ENCODE measurements around the gene KRT20.
"Not testable (repeated sequence)": the region's sequence is repeated elsewhere in the genome, so short reads cannot be mapped to it uniquely, and the experiment has no call there.

Gene KRT20

GRCh38 chr17:40883031-40883430 is 2.0 kb downstream of the KRT20 start:
- Mint-ChIP-seq H3K36me3 (ENCODE audit: insufficient read depth) (no peaks in the 10 kb centered on the region), H3K27me3 (peaks cover 22 to 29% of the 10 kb centered on the region in 2 donors), H3K9me3 (no peaks in the 10 kb centered on the region), H3K4me1 (ENCODE audit: low read depth in 2 of 2) (no peaks in the 10 kb centered on the region), H3K4me3 (no peak overlapping the region), H3K27ac (no peak overlapping the region)
- ATAC-seq (replicated peaks) (no peak), DNase-seq (no peak)

- H3K27ac Mint-ChIP-seq = no peak overlapping the region
- no peak for DNase-seq
Observed at GRCh38 chr17:40879026-40879425, 6.0 kb downstream of the KRT20 start.

GRCh38 chr17:40878044-40878443 is 7.0 kb downstream of the KRT20 start:
- Mint-ChIP-seq H3K27me3 (peaks cover 8 to 20% of the 10 kb centered on the region in 2 donors), H3K4me3 (no peak overlapping the region), H3K27ac (no peak overlapping the region), H3K9me3 (no peaks in the 10 kb centered on the region), H3K36me3 (ENCODE audit: insufficient read depth) (no peaks in the 10 kb centered on the region), H3K4me1 (ENCODE audit: low read depth in 2 of 2) (no peaks in the 10 kb centered on the region)
- DNase-seq (no peak), ATAC-seq (replicated peaks) (no peak)

More at GRCh38 chr17:40879026-40879425, 6.0 kb downstream of the KRT20 start:
- Mint-ChIP-seq H3K4me3 (no peak overlapping the region), H3K27me3 (peaks cover 17 to 29% of the 10 kb centered on the region in 2 donors), H3K4me1 (ENCODE audit: low read depth in 2 of 2) (no peaks in the 10 kb centered on the region), H3K36me3 (ENCODE audit: insufficient read depth) (no peaks in the 10 kb centered on the region), H3K9me3 (no peaks in the 10 kb centered on the region)
- no peak for ATAC-seq (replicated peaks)

- Mint-ChIP-seq H3K36me3 (ENCODE audit: insufficient read depth) (no peaks in the 10 kb centered on the region), H3K27ac (no peak overlapping the region), H3K9me3 (no peaks in the 10 kb centered on the region), H3K4me3 (no peak overlapping the region), H3K4me1 (ENCODE audit: low read depth in 2 of 2) (no peaks in the 10 kb centered on the region), H3K27me3 (peaks cover 0 to 44% of the 10 kb centered on the region in 2 donors)
- no peak for ATAC-seq (replicated peaks)
- no peak for DNase-seq
Observed at GRCh38 chr17:40873801-40874200, 11.2 kb downstream of the KRT20 start.

GRCh38 chr17:40873255-40873654 is 11.8 kb downstream of the KRT20 start:
- Mint-ChIP-seq H3K9me3 (no peaks in the 10 kb centered on the region), H3K36me3 (ENCODE audit: insufficient read depth) (no peaks in the 10 kb centered on the region), H3K4me3 (no peak overlapping the region), H3K27ac (no peak overlapping the region), H3K27me3 (peaks cover 0 to 44% of the 10 kb centered on the region in 2 donors), H3K4me1 (ENCODE audit: low read depth in 2 of 2) (no peaks in the 10 kb centered on the region)
- ATAC-seq (replicated peaks) (no peak), DNase-seq (no peak)

GRCh38 chr17:40872416-40872815 is 12.6 kb downstream of the KRT20 start:
- Mint-ChIP-seq H3K36me3 (ENCODE audit: insufficient read depth) (no peaks in the 10 kb centered on the region), H3K4me1 (ENCODE audit: low read depth in 2 of 2) (no peaks in the 10 kb centered on the region), H3K4me3 (no peak overlapping the region), H3K27ac (no peak overlapping the region), H3K9me3 (no peaks in the 10 kb centered on the region), H3K27me3 (peaks cover 4 to 46% of the 10 kb centered on the region in 2 donors)
- DNase-seq (no peak), ATAC-seq (replicated peaks) (no peak)

- Mint-ChIP-seq H3K4me1 (ENCODE audit: low read depth in 2 of 2) (no peaks in the 10 kb centered on the region), H3K4me3 (no peak overlapping the region), H3K27me3 (peaks cover 13 to 57% of the 10 kb centered on the region in 2 donors), H3K9me3 (no peaks in the 10 kb centered on the region), H3K27ac (no peak overlapping the region), H3K36me3 (ENCODE audit: insufficient read depth) (no peaks in the 10 kb centered on the region)
- DNase-seq = no peak
- no peak for ATAC-seq (replicated peaks)
Observed at GRCh38 chr17:40871316-40871715, 13.7 kb downstream of the KRT20 start.

- Mint-ChIP-seq H3K27ac (no peak overlapping the region), H3K27me3 (peaks cover 17 to 59% of the 10 kb centered on the region in 2 donors), H3K4me1 (ENCODE audit: low read depth in 2 of 2) (no peaks in the 10 kb centered on the region), H3K36me3 (ENCODE audit: insufficient read depth) (no peaks in the 10 kb centered on the region), H3K9me3 (no peaks in the 10 kb centered on the region), H3K4me3 (no peak overlapping the region)
- DNase-seq (no peak), ATAC-seq (replicated peaks) (no peak)
Observed at GRCh38 chr17:40870136-40870535, 14.9 kb downstream of the KRT20 start.

GRCh38 chr17:40866838-40867237 is 18.2 kb downstream of the KRT20 start, which contains the start of gene KRT12:
TSS of gene KRT12 (minus strand) at chr17:40867223. CDS start at chr17:40867186, 37 bp downstream.
- Mint-ChIP-seq H3K9me3 (no peaks in the 10 kb centered on the region), H3K27ac (no peak within 1 kb of the TSS), H3K36me3 (ENCODE audit: insufficient read depth) (no peaks in the 10 kb centered on the region), H3K27me3 (peaks cover 23 to 69% of the 10 kb centered on the region in 2 donors), H3K4me3 (no peak within 1 kb of the TSS), H3K4me1 (ENCODE audit: low read depth in 2 of 2) (peaks cover 0 to 2% of the 10 kb centered on the region in 2 donors)
- no peak for DNase-seq
- no peak for ATAC-seq (replicated peaks)

- no peak for ATAC-seq (replicated peaks)
- Mint-ChIP-seq H3K27me3 (peaks cover 40 to 69% of the 10 kb centered on the region in 2 donors), H3K9me3 (no peaks in the 10 kb centered on the region), H3K27ac (no peak overlapping the region), H3K36me3 (ENCODE audit: insufficient read depth) (no peaks in the 10 kb centered on the region), H3K4me3 (no peak overlapping the region), H3K4me1 (ENCODE audit: low read depth in 2 of 2) (peaks cover 0 to 2% of the 10 kb centered on the region in 2 donors)
- DNase-seq = no peak
Observed at GRCh38 chr17:40864661-40865390, 20.2 kb downstream of the KRT20 start.

- Mint-ChIP-seq H3K4me1 (ENCODE audit: low read depth in 2 of 2) (peaks cover 0 to 2% of the 10 kb centered on the region in 2 donors), H3K4me3 (no peak overlapping the region), H3K36me3 (ENCODE audit: insufficient read depth) (no peaks in the 10 kb centered on the region), H3K9me3 (no peaks in the 10 kb centered on the region), H3K27me3 (peaks cover 47 to 75% of the 10 kb centered on the region in 2 donors), H3K27ac (no peak overlapping the region)
- no peak for ATAC-seq (replicated peaks)
- DNase-seq = no peak
Observed at GRCh38 chr17:40862985-40863733, 21.9 kb downstream of the KRT20 start.

GRCh38 chr17:40859536-40859935 is 25.5 kb downstream of the KRT20 start:
- no peak overlapping the region for H3K27ac Mint-ChIP-seq
- no peak overlapping the region for H3K4me3 Mint-ChIP-seq
- peaks cover 28 to 60% of the 10 kb centered on the region in 2 donors for H3K27me3 Mint-ChIP-seq
- no peaks in the 10 kb centered on the region for H3K36me3 Mint-ChIP-seq (ENCODE audit: insufficient read depth)
- H3K9me3 Mint-ChIP-seq = no peaks in the 10 kb centered on the region
- DNase-seq (no peak), ATAC-seq (replicated peaks) (no peak)
- peaks cover 0 to 2% of the 10 kb centered on the region in 2 donors for H3K4me1 Mint-ChIP-seq (ENCODE audit: low read depth in 2 of 2)

- H3K9me3 Mint-ChIP-seq; H3K36me3 Mint-ChIP-seq (ENCODE audit: insufficient read depth); DNase-seq; H3K4me3 Mint-ChIP-seq; H3K4me1 Mint-ChIP-seq (ENCODE audit: low read depth in 2 of 2); H3K27ac Mint-ChIP-seq; ATAC-seq (replicated peaks): not testable (repeated sequence)
- peaks cover 35 to 64% of the 10 kb centered on the region in 2 donors for H3K27me3 Mint-ChIP-seq
Observed at GRCh38 chr17:40858667-40859066, 26.4 kb downstream of the KRT20 start.

- Mint-ChIP-seq H3K9me3 (no peaks in the 10 kb centered on the region), H3K27ac (no peak overlapping the region), H3K4me1 (ENCODE audit: low read depth in 2 of 2) (no peaks in the 10 kb centered on the region), H3K27me3 (peaks cover 42 to 64% of the 10 kb centered on the region in 2 donors), H3K4me3 (no peak overlapping the region), H3K36me3 (ENCODE audit: insufficient read depth) (no peaks in the 10 kb centered on the region)
- no peak for ATAC-seq (replicated peaks)
- DNase-seq = no peak
Observed at GRCh38 chr17:40857535-40857934, 27.5 kb downstream of the KRT20 start.
